Measurements from ENCODE around the gene MED8. TPM values are rescaled to one million over a fixed set of nuclear protein-coding genes. Genes with fewer than 3 reads are reported as not detected.

Gene MED8
- total and polyA plus RNA-seq, 10 of the 15 experiments (the other 5 are each of a cell fraction or from before 2014, with no cell fraction given): 20.2 to 61.7 (median 39.5) TPM

- DNase-seq (ENCODE audit: low read depth, low spot score) (no peak), ATAC-seq (no peak), FAIRE-seq (no peak)
- Histone ChIP-seq H3K4me3 (no peak overlapping the region), H3K9ac (ENCODE audit: control insufficient read depth, insufficient read depth, low read length) (no peak overlapping the region), H3K4me2 (ENCODE audit: control insufficient read depth, insufficient read depth) (no peak overlapping the region), H3K79me2 (ENCODE audit: control insufficient read depth, insufficient read depth, low read length) (peaks cover 61% of the 10 kb centered on the region), H3K27me3 (replicated peaks in 1 of 2; ENCODE audit: control insufficient read depth in 2 of 2, insufficient read depth in 2 of 2, low read length in 1 of 2) (no peaks in the 10 kb centered on the region), H3K4me1 (ENCODE audit: control insufficient read depth, insufficient read depth, low read length) (peaks cover 15% of the 10 kb centered on the region), H3K9me3 (replicated peaks; ENCODE audit: control insufficient read depth, insufficient read depth, low read length) (no peaks in the 10 kb centered on the region), H4K20me1 (ENCODE audit: control insufficient read depth, insufficient read depth) (no peaks in the 10 kb centered on the region), H3K36me3 (ENCODE audit: control insufficient read depth in 2 of 2, insufficient read depth in 2 of 2, low read length in 1 of 2) (peaks cover 15 to 27% of the 10 kb centered on the region in 2 experiments), H3K27ac (ENCODE audit: control insufficient read depth, insufficient read depth) (no peak overlapping the region), H2AFZ (ENCODE audit: control insufficient read depth, low read depth, low read length) (no peak overlapping the region)
- intact Hi-C loops (cut with micrococcal nuclease; ENCODE audit: unreplicated experiment): no loop called here
- RAD21 ChIA-PET (ENCODE audit: unreplicated experiment): no interaction called here
- 54% methylated on average over 8 of the region's 9 CpGs for WGBS (ENCODE audit: insufficient coverage, insufficient replicate concordance, low lambda C conversion rate, missing lambda C conversion rate)
- SMC1A ChIA-PET (ENCODE audit: uncharacterized antibody, unreplicated experiment): interaction anchor here (1.0 kb wide), 1 partner anchor 121 kb away, joined by 3 read pairs; no protein-coding TSS in a partner anchor
- peak; percentile 71 for TF ChIP-seq POLR2A (IDR thresholded peaks at IDR 0.05; ENCODE audit: low read depth, low read length)
- TF ChIP-seq NBN (IDR thresholded peaks at IDR 0.05): no peak
- no peak for TF ChIP-seq ZNF274 (IDR thresholded peaks at IDR 0.05; ENCODE audit: insufficient read depth, insufficient read length)
- no peak for TF ChIP-seq TARDBP (IDR thresholded peaks at IDR 0.05; ENCODE audit: borderline replicate concordance)
- 0 out of 2 replicates have a peak, but pooled peaks have one; percentile 23 for TF ChIP-seq MTA3 (IDR thresholded peaks at IDR 0.05; ENCODE audit: borderline replicate concordance, low read length)
- POLR2A ChIA-PET: interaction anchor here (0.6 to 1.2 kb wide), 6 partner anchors 8 to 1038 kb away, joined by 3 to 5 read pairs (median 3); partner anchors contain the start of genes MED8 and SZT2
- in situ Hi-C loops (cut with MboI): no loop called here
- BruUV-seq (replicated peaks): no TSS peak
- CTCF ChIA-PET: interaction anchor here (1.1 kb wide), 1 partner anchor 125 kb away, joined by 3 read pairs; no protein-coding TSS in a partner anchor
These were observed 26.2 kb downstream of the MED8 start for GRCh38 chr1:43363283-43363934.

- no TSS peak for BruUV-seq (replicated peaks)
- in situ Hi-C loops (cut with MboI) (no loop called here), intact Hi-C loops (cut with micrococcal nuclease; ENCODE audit: unreplicated experiment) (no loop called here)
- no peak for FAIRE-seq
- no peak for DNase-seq (ENCODE audit: low read depth, low spot score)
- Histone ChIP-seq H3K36me3 (ENCODE audit: control insufficient read depth in 2 of 2, insufficient read depth in 2 of 2, low read length in 1 of 2) (peaks cover 15 to 26% of the 10 kb centered on the region in 2 experiments), H2AFZ (ENCODE audit: control insufficient read depth, low read depth, low read length) (no peak overlapping the region), H3K9me3 (replicated peaks; ENCODE audit: control insufficient read depth, insufficient read depth, low read length) (no peaks in the 10 kb centered on the region), H3K4me1 (ENCODE audit: control insufficient read depth, insufficient read depth, low read length) (peaks cover 14% of the 10 kb centered on the region), H3K79me2 (ENCODE audit: control insufficient read depth, insufficient read depth, low read length) (peaks cover 43% of the 10 kb centered on the region), H4K20me1 (ENCODE audit: control insufficient read depth, insufficient read depth) (no peaks in the 10 kb centered on the region), H3K9ac (ENCODE audit: control insufficient read depth, insufficient read depth, low read length) (peak overlapping the region; percentile 75; the same call in 1 of the 2 replicates), H3K27ac (ENCODE audit: control insufficient read depth, insufficient read depth) (no peak overlapping the region), H3K27me3 (replicated peaks in 1 of 2; ENCODE audit: control insufficient read depth in 2 of 2, insufficient read depth in 2 of 2, low read length in 1 of 2) (no peaks in the 10 kb centered on the region), H3K4me3 (peak overlapping the region; percentile 79), H3K4me2 (ENCODE audit: control insufficient read depth, insufficient read depth) (peak overlapping the region; percentile 89)
- WGBS (ENCODE audit: insufficient coverage, insufficient replicate concordance, low lambda C conversion rate, missing lambda C conversion rate): 32% methylated on average over 4 of the region's 4 CpGs
- no peak for ATAC-seq
- RAD21 ChIA-PET (ENCODE audit: unreplicated experiment): interaction anchor here (1.3 kb wide), 1 partner anchor 121 kb away, joined by 3 read pairs; no protein-coding TSS in a partner anchor
- CTCF ChIA-PET: interaction anchor here (1.0 kb wide), 1 partner anchor 121 kb away, joined by 3 read pairs; no protein-coding TSS in a partner anchor
- POLR2A ChIA-PET: interaction anchor here (1.0 kb wide), 1 partner anchor 16 kb away, joined by 4 read pairs; no protein-coding TSS in a partner anchor
- SMC1A ChIA-PET (ENCODE audit: uncharacterized antibody, unreplicated experiment): interaction anchor here (4.5 kb wide), 1 partner anchor 133 kb away, joined by 26 read pairs; no protein-coding TSS in a partner anchor
- no peak for TF ChIP-seq NFYB (IDR thresholded peaks at IDR 0.05; ENCODE audit: insufficient read depth, low read depth, low read length)
- TF ChIP-seq ZNF384 (IDR thresholded peaks at IDR 0.05; ENCODE audit: borderline replicate concordance, low read depth, low read length): no peak
- no peak for TF ChIP-seq HDGF (IDR thresholded peaks at IDR 0.05)
- TF ChIP-seq ATF2 (IDR thresholded peaks at IDR 0.05; ENCODE audit: low read length): no peak
- TF ChIP-seq STAT3 (IDR thresholded peaks at IDR 0.05; ENCODE audit: low read depth, low read length): no peak
- no peak for TF ChIP-seq NFIC (IDR thresholded peaks at IDR 0.05; ENCODE audit: low read depth, low read length)
- no peak for TF ChIP-seq RFX5 (IDR thresholded peaks at IDR 0.05; ENCODE audit: low read depth, low read length)
- no peak for TF ChIP-seq HSF1 (IDR thresholded peaks at IDR 0.05; ENCODE audit: low read depth, low read length)
- TF ChIP-seq POLR2A (IDR thresholded peaks at IDR 0.05; ENCODE audit: low read depth, low read length): peak; percentile 13; the same call in 1 of the 2 replicates
These were observed 29.0 kb downstream of the MED8 start for GRCh38 chr1:43360616-43361015.
